GM21526 (cell line): ENCODE data around the gene METRNL.
"Not testable (repeated sequence)": the region's sequence is repeated elsewhere in the genome, so short reads cannot be mapped to it uniquely, and the experiment has no call there.

Source experiments
- ATAC-seq: cut with Tn5 transposase; IDR thresholded peaks from one replicate; pipeline ENCODE4 v1.9.1; 2021; ENCODE audit warnings: moderate library complexity; ENCODE audit not compliant: unreplicated experiment, low FRiP score

Gene METRNL

DNA sequence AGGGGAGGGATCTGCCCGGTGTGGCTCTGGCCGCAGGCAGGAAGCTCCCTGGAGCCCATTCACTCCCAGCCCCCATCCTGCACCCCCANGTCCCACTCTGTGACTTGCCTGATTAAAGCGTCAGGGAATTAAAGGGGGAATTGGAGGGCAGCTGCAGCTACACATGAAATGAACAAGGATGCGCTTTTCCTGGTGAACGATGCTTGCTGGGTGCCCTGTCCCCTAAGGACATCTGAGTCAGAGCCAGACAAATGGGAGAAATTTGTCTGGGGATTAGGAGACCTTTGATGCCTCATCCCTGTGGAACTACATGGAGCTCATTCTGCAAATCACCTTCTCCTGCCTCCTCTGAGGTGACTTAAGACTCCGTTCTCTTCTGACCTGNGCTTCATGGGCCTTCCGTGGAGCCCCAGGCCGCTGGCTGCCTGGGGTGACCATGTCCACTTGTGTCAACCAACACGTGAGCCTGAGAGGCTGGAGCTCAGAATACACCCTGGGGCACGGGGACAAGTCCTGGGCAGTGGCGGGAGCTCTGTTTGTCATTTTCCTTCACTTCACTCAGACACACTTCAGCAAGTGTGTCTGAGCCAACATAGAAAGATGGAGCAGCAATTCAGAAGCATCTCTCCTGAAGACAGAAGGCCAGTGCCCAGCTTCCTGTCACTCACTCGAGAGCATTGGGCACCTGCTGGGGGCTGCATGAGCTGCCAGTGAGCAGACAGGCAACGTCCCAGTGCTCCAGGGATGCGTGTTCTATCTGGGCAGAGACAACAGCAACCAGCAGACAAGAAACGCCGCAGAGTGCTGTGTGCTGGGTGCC lies 54.1 kb downstream of the METRNL start:
- ATAC-seq: no peak

DNA sequence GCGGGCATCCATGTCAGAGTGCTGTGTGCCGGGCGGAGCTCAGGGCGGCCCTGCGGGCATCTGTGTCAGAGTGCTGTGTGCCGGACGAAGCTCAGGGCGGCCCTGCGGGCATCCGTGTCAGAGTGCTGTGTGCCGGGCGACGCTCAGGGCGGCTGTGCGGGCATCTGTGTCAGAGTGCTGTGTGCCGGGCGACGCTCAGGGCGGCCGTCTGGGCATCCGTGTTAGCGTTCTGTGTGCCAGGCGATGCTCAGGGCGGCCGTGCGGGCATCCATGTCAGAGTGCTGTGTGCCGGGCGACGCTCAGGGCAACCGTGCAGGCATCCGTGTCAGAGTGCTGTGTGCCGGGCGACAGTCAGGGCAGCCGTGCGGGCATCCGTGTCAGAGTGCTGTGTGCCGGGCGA lies 55.0 kb downstream of the METRNL start:
- ATAC-seq: not testable (repeated sequence)

DNA sequence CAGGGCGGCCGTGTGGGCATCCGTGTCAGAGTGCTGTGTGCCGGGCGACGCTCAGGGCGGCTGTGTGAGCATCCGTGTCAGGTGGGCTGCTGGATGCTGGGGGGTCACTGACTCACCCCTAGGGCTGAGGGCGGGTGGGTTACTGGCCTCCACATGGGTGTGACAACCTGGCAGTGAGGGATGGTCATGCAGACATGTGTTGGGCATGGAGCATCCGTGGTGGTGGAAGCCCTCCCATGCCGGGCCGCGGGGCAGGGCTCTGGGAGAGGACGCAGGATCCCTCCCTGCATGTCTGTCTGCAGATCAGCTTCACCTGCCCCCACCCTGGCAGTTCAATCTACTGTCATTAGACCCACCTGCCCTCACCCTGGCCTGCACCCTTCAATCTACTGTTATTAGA lies 56.3 kb downstream of the METRNL start:
- ATAC-seq: no peak

DNA sequence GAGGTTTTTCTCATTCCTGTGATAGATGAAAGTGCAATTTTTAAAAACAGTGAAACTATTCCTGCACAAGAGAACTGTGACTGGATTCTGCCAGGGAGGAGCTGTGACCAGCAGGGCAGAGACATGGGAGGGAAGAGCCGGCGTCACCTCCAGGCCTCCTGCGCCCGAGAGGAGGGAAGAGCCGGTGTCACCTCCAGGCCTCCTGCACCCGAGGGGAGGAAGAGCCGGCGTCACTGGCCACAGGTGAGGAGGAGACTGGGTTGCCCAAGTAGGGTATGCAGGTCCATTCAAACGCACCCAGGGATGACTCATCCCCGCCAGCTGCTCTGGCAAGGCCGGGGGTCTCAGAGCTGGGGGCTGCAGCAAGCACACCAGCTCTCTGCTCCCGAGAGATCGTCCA lies 56.7 kb downstream of the METRNL start:
- ATAC-seq: no peak

DNA sequence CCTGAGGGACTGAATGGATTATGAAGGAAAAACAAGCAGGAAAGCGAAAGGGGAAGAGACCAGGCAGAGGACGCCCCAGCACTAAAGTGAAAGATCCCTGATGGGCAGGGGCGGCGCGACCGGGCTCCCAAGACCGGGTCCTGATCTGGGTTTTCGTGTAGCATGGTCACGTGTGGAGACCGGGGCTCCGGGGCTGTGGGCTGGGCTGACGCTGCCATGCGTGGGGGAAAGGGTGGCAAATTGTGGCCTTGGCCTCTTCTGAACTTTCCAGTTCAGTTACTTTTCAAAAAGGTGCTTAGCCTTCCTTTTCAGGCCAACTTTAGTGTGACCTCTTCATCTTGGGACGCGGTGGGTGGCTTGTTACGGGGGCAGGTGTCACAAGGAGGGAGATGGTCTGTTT lies 57.5 kb downstream of the METRNL start:
- no peak for ATAC-seq

DNA sequence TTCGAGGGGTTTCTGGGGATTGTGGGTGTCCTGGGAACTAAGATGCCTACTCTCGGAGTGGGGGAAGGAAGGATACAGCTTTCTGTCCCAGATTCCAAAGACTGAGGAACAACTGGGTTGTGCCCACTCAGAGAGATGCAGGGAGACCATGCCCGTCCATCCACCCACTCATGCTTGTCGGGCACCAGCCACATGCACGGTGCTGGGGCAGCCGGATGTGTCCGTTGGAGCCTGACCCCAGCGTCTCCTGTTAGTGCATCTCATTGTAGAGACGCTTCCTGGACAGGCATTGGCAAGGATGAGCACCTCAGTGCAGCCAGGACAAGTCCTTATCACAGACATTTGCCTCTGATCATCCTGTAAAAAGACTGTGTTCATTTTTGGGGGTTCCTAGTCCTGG lies 58.1 kb downstream of the METRNL start:
- no peak for ATAC-seq

DNA sequence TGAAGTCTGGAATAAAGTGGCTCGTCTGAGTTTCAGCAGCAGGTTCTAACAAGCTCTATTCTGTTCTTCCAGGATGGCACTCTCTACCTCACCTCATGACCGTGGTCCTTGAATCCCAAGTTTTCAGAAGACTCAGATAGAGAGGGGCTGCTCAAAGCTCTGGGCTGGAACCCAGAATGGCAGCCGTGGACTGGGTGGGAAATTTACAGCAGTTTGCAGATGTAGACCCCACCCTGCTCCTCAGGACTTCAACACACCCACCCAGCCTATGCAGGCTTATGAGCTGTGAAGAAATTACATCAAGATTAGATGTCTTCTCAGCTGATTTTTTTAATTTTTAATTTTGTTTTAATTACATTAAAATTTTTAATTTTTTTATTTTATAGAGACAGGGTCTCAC lies 59.4 kb downstream of the METRNL start:
- no peak for ATAC-seq

DNA sequence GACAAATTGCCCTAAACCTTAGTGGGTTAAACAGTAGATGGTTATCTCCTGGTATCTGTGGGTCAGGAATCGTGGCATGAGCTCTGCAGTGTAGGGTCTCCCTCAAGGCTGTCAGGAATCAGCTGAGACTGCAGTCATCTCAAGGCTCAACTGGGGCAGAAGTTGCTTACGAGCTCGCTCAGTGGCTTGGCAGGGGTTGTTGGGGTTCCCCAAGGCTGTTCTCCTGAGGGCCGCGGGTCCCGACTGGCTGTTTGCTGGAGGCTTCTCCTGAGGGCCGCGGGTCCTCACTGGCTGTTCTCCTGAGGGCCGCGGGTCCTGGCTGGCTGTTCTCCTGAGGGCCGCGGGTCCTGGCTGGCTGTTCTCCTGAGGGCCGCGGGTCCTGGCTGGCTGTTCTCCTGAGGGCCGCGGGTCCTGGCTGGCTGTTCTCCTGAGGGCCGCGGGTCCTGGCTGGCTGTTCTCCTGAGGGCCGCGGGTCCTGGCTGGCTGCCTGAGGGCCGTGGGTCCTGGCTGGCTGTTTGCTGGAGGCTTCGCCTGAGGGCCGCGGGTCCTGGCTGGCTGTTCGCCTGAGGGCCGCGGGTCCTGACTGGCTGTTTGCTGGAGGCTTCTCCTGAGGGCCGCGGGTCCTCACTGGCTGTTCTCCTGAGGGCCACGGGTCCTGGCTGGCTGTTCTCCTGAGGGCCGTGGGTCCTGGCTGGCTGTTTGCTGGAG lies 60.3 kb downstream of the METRNL start:
- not testable (repeated sequence) for ATAC-seq

DNA sequence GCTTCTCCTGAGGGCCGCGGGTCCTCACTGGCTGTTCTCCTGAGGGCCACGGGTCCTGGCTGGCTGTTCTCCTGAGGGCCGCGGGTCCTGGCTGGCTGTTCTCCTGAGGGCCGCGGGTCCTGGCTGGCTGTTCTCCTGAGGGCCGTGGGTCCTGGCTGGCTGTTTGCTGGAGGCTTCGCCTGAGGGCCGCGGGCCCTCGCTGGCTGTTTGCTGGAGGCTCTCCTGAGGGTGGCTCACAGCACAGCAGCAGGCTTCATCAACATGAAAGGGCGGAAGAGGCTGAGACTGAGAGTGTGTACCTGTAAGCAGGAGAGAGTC lies 60.8 kb downstream of the METRNL start:
- not testable (repeated sequence) for ATAC-seq

DNA sequence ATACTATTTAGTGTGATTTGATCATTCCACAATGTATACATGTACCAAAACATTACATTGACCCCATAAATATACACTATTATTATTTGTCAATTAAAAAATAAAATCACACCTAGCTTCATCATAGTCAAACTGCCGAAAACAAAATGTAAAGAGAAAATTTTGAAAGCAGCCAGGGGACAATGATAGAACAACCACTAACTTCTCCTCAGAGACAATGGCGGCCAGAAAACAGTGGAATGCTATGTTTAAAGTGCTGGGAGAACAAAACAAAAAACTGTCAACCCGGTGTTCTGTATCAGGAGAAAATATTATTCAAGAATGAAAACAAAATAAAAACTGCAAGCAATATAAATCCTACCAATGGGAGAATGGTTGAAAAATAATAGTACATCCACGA lies 63.2 kb downstream of the METRNL start:
- no peak for ATAC-seq

DNA sequence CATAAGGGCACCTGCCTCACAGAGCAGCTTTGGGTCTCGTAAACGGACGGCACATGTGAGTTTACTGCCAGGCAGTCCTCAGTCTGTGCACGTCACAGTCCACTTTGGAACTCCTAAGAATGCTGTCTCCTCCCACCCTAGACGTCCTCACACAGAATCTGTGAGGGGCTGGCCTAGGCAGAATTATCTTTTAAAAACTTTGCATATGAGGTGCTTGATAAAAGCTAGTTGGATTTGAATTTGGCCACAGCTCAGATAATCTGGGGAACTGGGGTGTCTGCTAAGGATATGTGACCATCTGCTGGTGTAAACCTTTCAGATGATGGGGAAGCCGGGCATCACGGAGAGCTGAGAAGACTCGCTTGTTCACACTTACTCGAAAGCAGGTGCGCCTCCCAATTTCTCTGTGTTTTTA lies 64.4 kb downstream of the METRNL start:
- ATAC-seq: no peak
